Neuronal stem cell (in vitro differentiated cells): ENCODE results near the gene ITPR1.

Experiments used
- DNase-seq: peaks from one replicate; pipeline ENCODE4 v3.0.0-alpha.2; 2013; ENCODE audit warnings: low spot score
- H2AFZ ChIP-seq: one replicate; pipeline ENCODE4 v1.6.1; 2013; ENCODE audit warnings: mild to moderate bottlenecking, low read length, inconsistent platforms
- H2AK5ac ChIP-seq: 2 replicates; pipeline ENCODE4 v1.6.1; 2013; ENCODE audit warnings: low read depth, mild to moderate bottlenecking, inconsistent platforms, low read length, moderate library complexity, mixed read lengths
- H2BK120ac ChIP-seq: 2 replicates; pipeline ENCODE4 v1.6.1; 2013; ENCODE audit warnings: low read depth, mild to moderate bottlenecking, inconsistent platforms, low read length, moderate library complexity, mixed read lengths
- H2BK12ac ChIP-seq: one replicate; pipeline ENCODE4 v1.6.1; 2013; ENCODE audit warnings: low read length, inconsistent platforms
- H2BK15ac ChIP-seq: 2 replicates; pipeline ENCODE4 v1.6.1; 2013; ENCODE audit warnings: mild to moderate bottlenecking, low read length, inconsistent platforms, mixed read lengths
- H2BK5ac ChIP-seq: one replicate; pipeline ENCODE4 v1.6.1; 2013; ENCODE audit warnings: inconsistent platforms, mild to moderate bottlenecking, low read length, moderate library complexity
- H3K14ac ChIP-seq: one replicate; pipeline ENCODE4 v1.6.1; 2013; ENCODE audit warnings: low read length, inconsistent platforms
- H3K18ac ChIP-seq: 2 replicates; pipeline ENCODE4 v1.6.1; 2013; ENCODE audit warnings: low read length, inconsistent platforms
- H3K23ac ChIP-seq: 2 replicates; pipeline ENCODE4 v1.6.1; 2013; ENCODE audit warnings: low read depth, mild to moderate bottlenecking, mixed read lengths, low read length, inconsistent platforms; ENCODE audit not compliant: poor library complexity
- H3K27ac ChIP-seq: replicated peaks from 3 replicates; pipeline ENCODE4 v1.5.1; 2013; ENCODE audit warnings: low read length, inconsistent platforms
- H3K27me3 ChIP-seq, 3 experiments: 2 replicates each; pipeline ENCODE4 v1.6.1; 2013; ENCODE audit warnings: low read length in 3 of 3, mild to moderate bottlenecking in 2 of 3, inconsistent platforms in 1 of 3, low read depth in 1 of 3, mixed read lengths in 1 of 3, moderate library complexity in 1 of 3; ENCODE audit not compliant: control insufficient read depth in 3 of 3, insufficient read depth in 3 of 3
- H3K36me3 ChIP-seq, 2 donors: replicated peaks in 1 of 2; 2 replicates each; pipeline ENCODE4 v1.6.1; 2013; ENCODE audit warnings: low read length in 2 of 2; ENCODE audit not compliant: control insufficient read depth in 2 of 2, insufficient read depth in 2 of 2
- H3K4ac ChIP-seq: 2 replicates; pipeline ENCODE4 v1.6.1; 2013; ENCODE audit warnings: inconsistent platforms, mild to moderate bottlenecking, low read length, moderate library complexity
- H3K4me1 ChIP-seq, 2 donors: 1 replicate in 1 of 2; 2 replicates in 1 of 2; pipeline ENCODE4 v1.6.1; 2013; ENCODE audit warnings: low read length in 2 of 2, low read depth in 1 of 2; ENCODE audit not compliant: control insufficient read depth in 2 of 2, insufficient read depth in 1 of 2
- H3K4me2 ChIP-seq: one replicate; pipeline ENCODE4 v1.6.1; 2013; ENCODE audit warnings: mild to moderate bottlenecking, low read length, inconsistent platforms; ENCODE audit not compliant: insufficient read depth, poor library complexity, severe bottlenecking
- H3K4me3 ChIP-seq, 2 donors: 2 replicates each; pipeline ENCODE4 v1.5.1; 2013; ENCODE audit warnings: low read length in 2 of 2, mild to moderate bottlenecking in 2 of 2, inconsistent platforms in 1 of 2, moderate library complexity in 1 of 2
- H3K79me1 ChIP-seq: one replicate; pipeline ENCODE4 v1.6.1; 2013; ENCODE audit warnings: low read depth, mild to moderate bottlenecking, inconsistent platforms, low read length, moderate library complexity
- H3K9ac ChIP-seq: one replicate; pipeline ENCODE4 v1.6.1; 2013; ENCODE audit warnings: mild to moderate bottlenecking, low read depth, low read length, inconsistent platforms; ENCODE audit not compliant: poor library complexity
- H3K9me3 ChIP-seq, 2 donors: replicated peaks in 1 of 2; 2 replicates each; pipeline versions ENCODE3 to v1.6.1; 2013; ENCODE audit warnings: low read length in 2 of 2, mild to moderate bottlenecking in 2 of 2, inconsistent platforms in 1 of 2, low read depth in 1 of 2, mixed read lengths in 1 of 2, moderate library complexity in 1 of 2; ENCODE audit not compliant: control insufficient read depth in 2 of 2, insufficient read depth in 1 of 2
- H4K8ac ChIP-seq: one replicate; pipeline ENCODE4 v1.6.1; 2013; ENCODE audit warnings: low read depth, mild to moderate bottlenecking, inconsistent platforms, low read length, moderate library complexity
- H4K91ac ChIP-seq: one replicate; pipeline ENCODE4 v1.6.1; 2013; ENCODE audit warnings: low read length, low read depth, mild to moderate bottlenecking, inconsistent platforms; ENCODE audit not compliant: poor library complexity
- WGBS, 2 donors: extraction: QIAGEN DNeasy Blood & Tissue Kit; methylation state at CpG; one replicate each; pipeline ENCODE4 v1.1.7; 2013; ENCODE audit warnings: missing lambda C conversion rate in 2 of 2, mixed read lengths in 1 of 2; ENCODE audit not compliant: insufficient read length in 2 of 2, insufficient replicate concordance in 1 of 2; ENCODE audit errors: extremely low coverage in 2 of 2; 5-methylcytosine and 5-hydroxymethylcytosine counted together

ITPR1 gene

GRCh38 chr3:4830586-4830914, 337.4 kb downstream of the ITPR1 start:
- H3K23ac ChIP-seq: no peak overlapping the region
- H3K4me2 ChIP-seq: no peak overlapping the region
- H2AK5ac ChIP-seq: no peak overlapping the region
- no peak for DNase-seq
- no peak overlapping the region for H4K91ac ChIP-seq
- no peak overlapping the region for H3K18ac ChIP-seq
- H2BK15ac ChIP-seq: no peak overlapping the region
- H4K8ac ChIP-seq: no peak overlapping the region
- no peaks in the 10 kb centered on the region for H3K79me1 ChIP-seq
- H3K14ac ChIP-seq: no peak overlapping the region
- no peak overlapping the region for H3K4ac ChIP-seq
- no peaks in the 10 kb centered on the region for H3K9me3 ChIP-seq
- H3K4me1 ChIP-seq: peaks cover 3 to 5% of the 10 kb centered on the region in 2 donors
- peak overlapping the region; percentile 81 for H2AFZ ChIP-seq
- no peak overlapping the region for H2BK120ac ChIP-seq
- H3K27me3 ChIP-seq: no peaks in the 10 kb centered on the region
- no CpG with 5 or more reads among the region's 5 CpGs for WGBS, 2 donors
- H3K9ac ChIP-seq: no peak overlapping the region
- no peak overlapping the region for H3K4me3 ChIP-seq
- no peak overlapping the region for H2BK12ac ChIP-seq
- no peak overlapping the region for H2BK5ac ChIP-seq
- H3K36me3 ChIP-seq: no peaks in the 10 kb centered on the region
- no peak overlapping the region for H3K27ac ChIP-seq

GRCh38 chr3:4831580-4831950, 338.4 kb downstream of the ITPR1 start:
- Histone ChIP-seq H3K14ac (no peak overlapping the region), H3K23ac (no peak overlapping the region), H2BK120ac (no peak overlapping the region), H2AFZ (peak overlapping the region; percentile 81), H3K27ac (no peak overlapping the region), H2AK5ac (no peak overlapping the region), H3K79me1 (no peaks in the 10 kb centered on the region), H3K9me3 (no peaks in the 10 kb centered on the region), H4K8ac (no peak overlapping the region), H2BK5ac (no peak overlapping the region), H3K27me3 (no peaks in the 10 kb centered on the region), H3K4me1 (peaks cover 5% of the 10 kb centered on the region in 2 donors), H2BK12ac (no peak overlapping the region), H3K36me3 (no peaks in the 10 kb centered on the region), H3K4me3 (no peak overlapping the region), H2BK15ac (no peak overlapping the region), H3K9ac (no peak overlapping the region), H3K18ac (no peak overlapping the region), H4K91ac (no peak overlapping the region), H3K4me2 (no peak overlapping the region), H3K4ac (no peak overlapping the region)
- no peak for DNase-seq
- WGBS, 2 donors: no CpG with 5 or more reads among the region's 4 CpGs

- H3K27ac ChIP-seq: no peak overlapping the region
- no peak overlapping the region for H2AFZ ChIP-seq
- H2BK12ac ChIP-seq: no peak overlapping the region
- no peaks in the 10 kb centered on the region for H3K27me3 ChIP-seq
- no peak overlapping the region for H3K23ac ChIP-seq
- H2BK5ac ChIP-seq: no peak overlapping the region
- no peak overlapping the region for H3K4me3 ChIP-seq
- no peaks in the 10 kb centered on the region for H3K9me3 ChIP-seq
- no peak overlapping the region for H3K4me2 ChIP-seq
- H2AK5ac ChIP-seq: no peak overlapping the region
- DNase-seq: no peak
- no CpG with 5 or more reads among the region's 5 CpGs for WGBS, 2 donors
- no peak overlapping the region for H4K91ac ChIP-seq
- H3K4me1 ChIP-seq: peaks cover 5% of the 10 kb centered on the region in 2 donors
- no peak overlapping the region for H3K18ac ChIP-seq
- H2BK120ac ChIP-seq: no peak overlapping the region
- H3K4ac ChIP-seq: no peak overlapping the region
- no peak overlapping the region for H2BK15ac ChIP-seq
- H3K36me3 ChIP-seq: no peaks in the 10 kb centered on the region
- no peak overlapping the region for H3K14ac ChIP-seq
- no peak overlapping the region for H4K8ac ChIP-seq
- H3K79me1 ChIP-seq: no peaks in the 10 kb centered on the region
- H3K9ac ChIP-seq: peak overlapping the region; percentile 2
These were observed 340.3 kb downstream of the ITPR1 start for GRCh38 chr3:4833471-4833870.

GRCh38 chr3:4834403-4834866, 341.3 kb downstream of the ITPR1 start:
- no peak overlapping the region for H3K4me3 ChIP-seq
- H3K18ac ChIP-seq: no peak overlapping the region
- no peak overlapping the region for H3K4me2 ChIP-seq
- no peak overlapping the region for H2AFZ ChIP-seq
- no peak overlapping the region for H2BK120ac ChIP-seq
- H2BK12ac ChIP-seq: no peak overlapping the region
- H2AK5ac ChIP-seq: no peak overlapping the region
- H3K4me1 ChIP-seq: peaks cover 5% of the 10 kb centered on the region in 2 donors
- no CpG with 5 or more reads among the region's 8 CpGs for WGBS, 2 donors
- no peak overlapping the region for H3K4ac ChIP-seq
- H4K8ac ChIP-seq: no peak overlapping the region
- no peak overlapping the region for H3K27ac ChIP-seq
- no peaks in the 10 kb centered on the region for H3K79me1 ChIP-seq
- H2BK5ac ChIP-seq: no peak overlapping the region
- H3K9ac ChIP-seq: no peak overlapping the region
- no peak overlapping the region for H2BK15ac ChIP-seq
- no peaks in the 10 kb centered on the region for H3K36me3 ChIP-seq
- no peak overlapping the region for H4K91ac ChIP-seq
- no peaks in the 10 kb centered on the region for H3K9me3 ChIP-seq
- no peak for DNase-seq
- no peaks in the 10 kb centered on the region for H3K27me3 ChIP-seq
- H3K14ac ChIP-seq: no peak overlapping the region
- H3K23ac ChIP-seq: no peak overlapping the region
